Body of pancreas (tissue), 4 donors: Measurements from ENCODE around the gene NEDD4L.

Experiments used
- POLR2A ChIP-seq, 3 donors: fragments of 450-650 bp; IDR thresholded peaks; one replicate each; pipeline ENCODE4 v1.6.1; 2016; ENCODE audit warnings: antibody characterized with exemption in 3 of 3, mild to moderate bottlenecking in 2 of 3
- TF ChIP-seq, protein P1 (sequence below), 7 experiments: fragments of 450-650 bp in 4 of 7; fragments of 200-600 bp in 3 of 7; sonication (generic) in 3 of 7; IDR thresholded peaks; one replicate each; pipeline ENCODE4 v1.5.1; 2016 to 2019; ENCODE audit warnings: antibody characterized with exemption in 7 of 7

DNA sequence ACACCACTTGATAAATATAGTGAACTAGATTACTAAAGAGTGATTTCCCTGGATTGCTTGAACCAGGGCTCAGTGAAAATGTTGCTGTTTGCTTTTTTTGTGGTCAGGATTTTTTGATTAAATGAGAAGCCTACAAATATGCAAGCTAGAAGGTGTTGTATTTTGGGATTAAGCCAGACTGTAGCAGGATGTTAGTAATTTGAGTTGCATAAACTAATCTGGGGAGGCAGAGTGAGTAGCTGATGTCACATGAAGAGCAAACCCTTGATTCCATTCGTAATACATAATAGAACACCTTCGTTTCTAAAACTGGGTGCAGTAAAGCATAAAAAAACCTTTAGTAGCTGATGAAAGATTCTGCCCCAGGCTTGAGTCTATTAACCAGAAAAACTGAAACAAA is 32.0 kb downstream of the NEDD4L start:
- TF ChIP-seq, protein P1, sequence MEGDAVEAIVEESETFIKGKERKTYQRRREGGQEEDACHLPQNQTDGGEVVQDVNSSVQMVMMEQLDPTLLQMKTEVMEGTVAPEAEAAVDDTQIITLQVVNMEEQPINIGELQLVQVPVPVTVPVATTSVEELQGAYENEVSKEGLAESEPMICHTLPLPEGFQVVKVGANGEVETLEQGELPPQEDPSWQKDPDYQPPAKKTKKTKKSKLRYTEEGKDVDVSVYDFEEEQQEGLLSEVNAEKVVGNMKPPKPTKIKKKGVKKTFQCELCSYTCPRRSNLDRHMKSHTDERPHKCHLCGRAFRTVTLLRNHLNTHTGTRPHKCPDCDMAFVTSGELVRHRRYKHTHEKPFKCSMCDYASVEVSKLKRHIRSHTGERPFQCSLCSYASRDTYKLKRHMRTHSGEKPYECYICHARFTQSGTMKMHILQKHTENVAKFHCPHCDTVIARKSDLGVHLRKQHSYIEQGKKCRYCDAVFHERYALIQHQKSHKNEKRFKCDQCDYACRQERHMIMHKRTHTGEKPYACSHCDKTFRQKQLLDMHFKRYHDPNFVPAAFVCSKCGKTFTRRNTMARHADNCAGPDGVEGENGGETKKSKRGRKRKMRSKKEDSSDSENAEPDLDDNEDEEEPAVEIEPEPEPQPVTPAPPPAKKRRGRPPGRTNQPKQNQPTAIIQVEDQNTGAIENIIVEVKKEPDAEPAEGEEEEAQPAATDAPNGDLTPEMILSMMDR (IDR thresholded peaks at IDR 0.05), result no peak
- no peak for TF ChIP-seq POLR2A (IDR thresholded peaks at IDR 0.05)
